HEK293 (cell line): ENCODE data around the gene TIMP2.

ENCODE experiments used
- CTCF ChIA-PET: fragments of 350-600 bp; formaldehyde crosslinking; extraction: SDS; loops from one replicate; lab custom pipeline; 2021; ENCODE audit warnings: antibody characterized with exemption; lab: Yijun Ruan, JAX
- POLR2A ChIA-PET: fragments of 300-600 bp; formaldehyde crosslinking; extraction: SDS; loops from one replicate; lab custom pipeline; 2020; ENCODE audit warnings: antibody characterized with exemption, inconsistent platforms; lab: Yijun Ruan, JAX
- H3K27ac ChIP-seq: fragments of 200-500 bp; sonication (Bioruptor generic); 2 replicates; pipeline ENCODE4 v1.5.1; 2014; ENCODE audit warnings: low read depth, low read length, control low read depth, inconsistent platforms; ENCODE audit errors: extremely low read depth
- H3K36me3 ChIP-seq, 2 experiments: fragments of 200-500 bp in 1 of 2; sonication (Bioruptor generic) in 1 of 2; 1 replicate in 1 of 2; 2 replicates in 1 of 2; pipeline ENCODE4 v1.5.1; 2014 to 2017; ENCODE audit warnings: inconsistent platforms in 2 of 2, low read length in 2 of 2; ENCODE audit not compliant: control insufficient read depth in 2 of 2, insufficient read depth in 1 of 2
- H3K4me1 ChIP-seq: fragments of 200-500 bp; sonication (Bioruptor generic); 2 replicates; pipeline ENCODE4 v1.5.1; 2014; ENCODE audit warnings: mild to moderate bottlenecking, low read length, inconsistent platforms; ENCODE audit not compliant: control insufficient read depth, insufficient read depth
- H3K4me3 ChIP-seq: 2 replicates; pipeline ENCODE4 v1.5.1; 2011; ENCODE audit warnings: low read depth, mild to moderate bottlenecking, control low read depth, low read length, moderate library complexity
- H3K9me3 ChIP-seq: fragments of 200-500 bp; sonication (Bioruptor generic); 2 replicates; pipeline ENCODE4 v1.5.1; 2014; ENCODE audit warnings: low read depth, low read length, inconsistent platforms; ENCODE audit not compliant: control insufficient read depth, insufficient read depth
- GLIS2 ChIP-seq: fragments of 450-650 bp; formaldehyde crosslinking; IDR thresholded peaks from 2 replicates; pipeline ENCODE4 v1.5.1; 2016; ENCODE audit warnings: missing biosample characterization, missing genetic modification characterization
- SALL2 ChIP-seq: fragments of 450-650 bp; formaldehyde crosslinking; IDR thresholded peaks from 2 replicates; pipeline ENCODE4 v1.5.0; 2017; ENCODE audit warnings: missing biosample characterization, mild to moderate bottlenecking, missing genetic modification characterization, borderline replicate concordance
- SETDB1 ChIP-seq: IDR thresholded peaks from one replicate; pipeline ENCODE4 v1.6.1; 2017; ENCODE audit warnings: mild to moderate bottlenecking, low read length, moderate library complexity, mixed read lengths; ENCODE audit not compliant: insufficient read length
- SP7 ChIP-seq: fragments of 450-650 bp; formaldehyde crosslinking; IDR thresholded peaks from 2 replicates; pipeline ENCODE4 v1.5.1; 2016; ENCODE audit warnings: missing biosample characterization, missing genetic modification characterization
- TRIM28 ChIP-seq: IDR thresholded peaks from 2 replicates; pipeline ENCODE4 v1.6.1; 2011; ENCODE audit warnings: low read length, control low read depth, borderline replicate concordance
- ZNF132 ChIP-seq: fragments of 450-650 bp; formaldehyde crosslinking; IDR thresholded peaks from 2 replicates; pipeline ENCODE4 v1.5.1; 2017; ENCODE audit warnings: missing biosample characterization, missing genetic modification characterization, borderline replicate concordance
- ZNF146 ChIP-seq: fragments of 450-650 bp; formaldehyde crosslinking; IDR thresholded peaks from 2 replicates; pipeline ENCODE4 v1.5.1; 2016; ENCODE audit warnings: missing biosample characterization, missing genetic modification characterization
- ZNF155 ChIP-seq: fragments of 450-650 bp; formaldehyde crosslinking; IDR thresholded peaks from 2 replicates; pipeline ENCODE4 v1.5.1; 2016; ENCODE audit warnings: missing biosample characterization, missing genetic modification characterization
- ZNF211 ChIP-seq: fragments of 450-650 bp; formaldehyde crosslinking; IDR thresholded peaks from 2 replicates; pipeline ENCODE4 v1.5.1; 2016; ENCODE audit warnings: low read depth, missing biosample characterization, missing genetic modification characterization
- ZNF214 ChIP-seq: fragments of 450-650 bp; formaldehyde crosslinking; IDR thresholded peaks from 2 replicates; pipeline ENCODE4 v1.5.1; 2017; ENCODE audit warnings: missing biosample characterization, mild to moderate bottlenecking, missing genetic modification characterization, borderline replicate concordance
- ZNF24 ChIP-seq: fragments of 450-650 bp; formaldehyde crosslinking; IDR thresholded peaks from 2 replicates; pipeline ENCODE4 v1.5.1; 2016; ENCODE audit warnings: missing biosample characterization, missing genetic modification characterization
- ZNF292 ChIP-seq: fragments of 450-650 bp; formaldehyde crosslinking; IDR thresholded peaks from 2 replicates; pipeline ENCODE4 v1.5.1; 2016; ENCODE audit warnings: low read depth, missing biosample characterization, missing genetic modification characterization, borderline replicate concordance
- ZNF350 ChIP-seq: fragments of 450-650 bp; formaldehyde crosslinking; IDR thresholded peaks from 2 replicates; pipeline ENCODE4 v1.5.0; 2017; ENCODE audit warnings: missing biosample characterization, mild to moderate bottlenecking, missing genetic modification characterization
- ZNF423 ChIP-seq: fragments of 450-650 bp; formaldehyde crosslinking; IDR thresholded peaks from 2 replicates; pipeline ENCODE4 v1.5.1; 2016; ENCODE audit warnings: missing biosample characterization, missing genetic modification characterization
- ZNF48 ChIP-seq: fragments of 450-650 bp; formaldehyde crosslinking; IDR thresholded peaks from 2 replicates; pipeline ENCODE4 v1.5.1; 2016; ENCODE audit warnings: missing biosample characterization, missing genetic modification characterization
- ZNF548 ChIP-seq: fragments of 450-650 bp; formaldehyde crosslinking; IDR thresholded peaks from 2 replicates; pipeline ENCODE4 v1.5.1; 2016; ENCODE audit warnings: missing biosample characterization, missing genetic modification characterization
- ZNF555 ChIP-seq: fragments of 450-650 bp; formaldehyde crosslinking; conservative IDR thresholded peaks from 2 replicates; pipeline ENCODE4 v1.5.1; 2017; ENCODE audit warnings: missing biosample characterization, mild to moderate bottlenecking, missing genetic modification characterization, inconsistent platforms
- ZNF560 ChIP-seq: fragments of 450-650 bp; formaldehyde crosslinking; IDR thresholded peaks from 2 replicates; pipeline ENCODE4 v1.5.1; 2017; ENCODE audit warnings: missing biosample characterization, missing genetic modification characterization, borderline replicate concordance
- ZNF664 ChIP-seq: fragments of 450-650 bp; formaldehyde crosslinking; IDR thresholded peaks from 2 replicates; pipeline ENCODE4 v1.5.1; 2016; ENCODE audit warnings: missing biosample characterization, missing genetic modification characterization
- ZNF792 ChIP-seq: fragments of 450-650 bp; formaldehyde crosslinking; IDR thresholded peaks from 2 replicates; pipeline ENCODE4 v1.5.1; 2016; ENCODE audit warnings: missing biosample characterization, missing genetic modification characterization
- ZXDB ChIP-seq: fragments of 450-650 bp; formaldehyde crosslinking; IDR thresholded peaks from 2 replicates; pipeline ENCODE4 v1.5.1; 2016; ENCODE audit warnings: missing biosample characterization, missing genetic modification characterization
- TF ChIP-seq, protein P1 (sequence below): fragments of 450-650 bp; formaldehyde crosslinking; IDR thresholded peaks from 2 replicates; pipeline ENCODE4 v1.5.1; 2016; ENCODE audit warnings: missing biosample characterization, missing genetic modification characterization
- TF ChIP-seq, protein P2 (sequence below): fragments of 450-650 bp; formaldehyde crosslinking; IDR thresholded peaks from 2 replicates; pipeline ENCODE4 v1.5.1; 2016; ENCODE audit warnings: missing biosample characterization, missing genetic modification characterization
- TF ChIP-seq, protein P3 (sequence below): fragments of 450-650 bp; formaldehyde crosslinking; IDR thresholded peaks from 2 replicates; pipeline ENCODE4 v1.5.1; 2016; ENCODE audit warnings: missing biosample characterization, missing genetic modification characterization

TIMP2 gene

DNA sequence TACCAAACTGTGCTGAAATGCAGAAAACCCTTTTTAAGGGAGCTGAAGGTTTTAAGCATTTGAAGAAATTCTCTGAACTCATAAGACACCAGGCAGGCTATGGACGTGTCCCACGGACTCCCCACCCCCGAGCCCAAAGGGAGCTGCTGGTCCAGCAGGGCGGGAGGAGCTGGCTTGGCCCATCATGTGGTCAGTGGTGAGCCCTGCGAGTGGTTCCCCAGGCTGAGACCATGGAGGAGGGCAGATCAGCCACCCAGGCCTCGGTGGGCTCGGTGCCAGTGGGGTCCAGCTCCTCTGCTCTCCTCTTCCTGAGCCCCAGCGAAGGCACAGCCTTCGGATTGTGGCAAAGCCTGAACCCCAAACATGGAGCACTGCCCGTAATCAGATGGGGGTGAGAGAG is 27.5 kb upstream of the TIMP2 start (continued):
- TF ChIP-seq ZNF555 (no peak), ZNF792 (tag by site-specific recombination) (no peak)
- TF ChIP-seq, all 188 proteins: peak for 0

DNA sequence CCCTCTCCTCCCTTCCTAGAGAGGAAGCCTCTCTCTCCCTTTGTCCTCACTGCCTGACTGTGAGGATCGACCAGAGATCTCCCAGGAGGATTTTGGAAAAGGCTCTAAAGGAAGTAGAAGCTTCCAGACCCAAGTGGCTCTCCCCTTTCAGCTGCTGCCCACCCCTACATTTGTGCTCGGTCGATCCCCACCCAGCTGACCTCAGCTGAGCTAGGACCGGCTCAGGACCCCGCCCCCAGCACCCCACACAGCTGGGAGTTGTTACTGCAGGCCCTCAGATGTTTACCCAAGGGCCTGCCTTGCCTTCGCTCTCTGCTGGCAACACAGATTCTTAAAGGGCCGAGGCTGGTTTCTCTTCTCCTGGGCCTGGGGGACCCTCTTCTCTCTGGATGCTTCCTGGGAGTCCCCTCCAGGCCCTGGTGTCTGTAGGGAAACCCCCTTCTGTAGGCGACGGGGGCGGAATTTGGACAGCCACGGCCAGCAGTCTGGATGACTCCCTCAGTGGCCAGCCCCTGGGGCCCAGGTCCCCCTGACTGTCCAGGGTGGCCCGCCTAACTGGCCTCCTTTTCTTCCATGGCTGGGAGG is 26.9 kb upstream of the TIMP2 start:
- Histone ChIP-seq H3K9me3 (no peaks in the 10 kb centered on the region; the same call in 1 of the 2 replicates), H3K36me3 (no peaks in the 10 kb centered on the region), H3K4me3 (no peak overlapping the region), H3K4me1 (no peaks in the 10 kb centered on the region; the same call in 1 of the 2 replicates), H3K27ac (no peak overlapping the region)
- POLR2A ChIA-PET, result no interaction called here
- no peak for TF ChIP-seq ZNF560 (tag by site-specific recombination)
- TF ChIP-seq, protein P1, sequence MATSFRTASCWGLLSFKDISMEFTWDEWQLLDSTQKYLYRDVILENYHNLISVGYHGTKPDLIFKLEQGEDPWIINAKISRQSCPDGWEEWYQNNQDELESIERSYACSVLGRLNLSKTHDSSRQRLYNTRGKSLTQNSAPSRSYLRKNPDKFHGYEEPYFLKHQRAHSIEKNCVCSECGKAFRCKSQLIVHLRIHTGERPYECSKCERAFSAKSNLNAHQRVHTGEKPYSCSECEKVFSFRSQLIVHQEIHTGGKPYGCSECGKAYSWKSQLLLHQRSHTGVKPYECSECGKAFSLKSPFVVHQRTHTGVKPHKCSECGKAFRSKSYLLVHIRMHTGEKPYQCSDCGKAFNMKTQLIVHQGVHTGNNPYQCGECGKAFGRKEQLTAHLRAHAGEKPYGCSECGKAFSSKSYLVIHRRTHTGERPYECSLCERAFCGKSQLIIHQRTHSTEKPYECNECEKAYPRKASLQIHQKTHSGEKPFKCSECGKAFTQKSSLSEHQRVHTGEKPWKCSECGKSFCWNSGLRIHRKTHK, result no peak
- no peak for TF ChIP-seq ZXDB (tag by site-specific recombination)
- TF ChIP-seq GLIS2 (tag by site-specific recombination), result no peak
- TF ChIP-seq ZNF146 (tag by site-specific recombination), result no peak
- TF ChIP-seq ZNF548 (tag by site-specific recombination), result no peak
- no peak for TF ChIP-seq ZNF664
- TF ChIP-seq, protein P2, sequence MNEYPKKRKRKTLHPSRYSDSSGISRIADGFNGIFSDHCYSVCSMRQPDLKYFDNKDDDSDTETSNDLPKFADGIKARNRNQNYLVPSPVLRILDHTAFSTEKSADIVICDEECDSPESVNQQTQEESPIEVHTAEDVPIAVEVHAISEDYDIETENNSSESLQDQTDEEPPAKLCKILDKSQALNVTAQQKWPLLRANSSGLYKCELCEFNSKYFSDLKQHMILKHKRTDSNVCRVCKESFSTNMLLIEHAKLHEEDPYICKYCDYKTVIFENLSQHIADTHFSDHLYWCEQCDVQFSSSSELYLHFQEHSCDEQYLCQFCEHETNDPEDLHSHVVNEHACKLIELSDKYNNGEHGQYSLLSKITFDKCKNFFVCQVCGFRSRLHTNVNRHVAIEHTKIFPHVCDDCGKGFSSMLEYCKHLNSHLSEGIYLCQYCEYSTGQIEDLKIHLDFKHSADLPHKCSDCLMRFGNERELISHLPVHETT (tag by site-specific recombination), result no peak
- TF ChIP-seq ZNF214 (tag by site-specific recombination), result no peak
- TF ChIP-seq ZNF48 (tag by site-specific recombination), result no peak
- no peak for TF ChIP-seq ZNF292 (tag by site-specific recombination)
- no peak for TF ChIP-seq ZNF155 (tag by site-specific recombination)
- TF ChIP-seq ZNF24 (tag by site-specific recombination), result no peak
- no peak for TF ChIP-seq ZNF132 (tag by site-specific recombination)
- CTCF ChIA-PET, result interaction anchor here (0.6 to 1.7 kb wide), 3 partner anchors 15 to 51 kb away, joined by 4 to 6 read pairs (median 5); no protein-coding TSS in a partner anchor

DNA sequence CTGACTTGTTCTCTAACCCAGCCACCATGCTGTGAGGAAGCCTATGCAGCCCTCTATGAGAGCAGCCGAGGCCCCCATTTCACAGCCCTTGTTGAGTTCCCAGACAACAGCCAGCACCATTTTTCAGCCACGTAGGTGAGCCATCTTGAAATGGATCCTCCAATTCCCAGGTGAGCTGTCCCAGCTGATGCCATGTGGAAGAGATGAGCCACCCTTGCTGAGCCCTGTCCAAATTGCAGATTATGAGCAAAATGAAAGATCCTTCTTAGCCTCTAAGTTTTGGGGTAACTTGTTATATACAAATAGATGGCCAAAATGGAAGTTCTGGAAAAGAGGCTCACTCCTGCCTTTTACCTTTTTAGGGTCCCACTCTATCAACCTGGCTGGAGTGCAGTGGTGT is 25.7 kb upstream of the TIMP2 start:
- CTCF ChIA-PET, result interaction anchor here (1.2 kb wide), 1 partner anchor 85 kb away, joined by 10 read pairs; no protein-coding TSS in a partner anchor
- Histone ChIP-seq H3K9me3 (no peaks in the 10 kb centered on the region; the same call in 1 of the 2 replicates), H3K27ac (no peak overlapping the region), H3K4me1 (no peaks in the 10 kb centered on the region; the same call in 1 of the 2 replicates), H3K4me3 (no peak overlapping the region), H3K36me3 (no peaks in the 10 kb centered on the region)
- POLR2A ChIA-PET, result no interaction called here
- TF ChIP-seq SETDB1 (peak; percentile 91), ZNF350 (tag by site-specific recombination) (peak; percentile 66; the same call in 1 of the 2 replicates), ZNF211 (tag by site-specific recombination) (no peak), ZNF423 (tag by site-specific recombination) (no peak), TRIM28 (peak; percentile 96), SALL2 (tag by site-specific recombination) (no peak), SP7 (no peak)
- TF ChIP-seq, protein P3, sequence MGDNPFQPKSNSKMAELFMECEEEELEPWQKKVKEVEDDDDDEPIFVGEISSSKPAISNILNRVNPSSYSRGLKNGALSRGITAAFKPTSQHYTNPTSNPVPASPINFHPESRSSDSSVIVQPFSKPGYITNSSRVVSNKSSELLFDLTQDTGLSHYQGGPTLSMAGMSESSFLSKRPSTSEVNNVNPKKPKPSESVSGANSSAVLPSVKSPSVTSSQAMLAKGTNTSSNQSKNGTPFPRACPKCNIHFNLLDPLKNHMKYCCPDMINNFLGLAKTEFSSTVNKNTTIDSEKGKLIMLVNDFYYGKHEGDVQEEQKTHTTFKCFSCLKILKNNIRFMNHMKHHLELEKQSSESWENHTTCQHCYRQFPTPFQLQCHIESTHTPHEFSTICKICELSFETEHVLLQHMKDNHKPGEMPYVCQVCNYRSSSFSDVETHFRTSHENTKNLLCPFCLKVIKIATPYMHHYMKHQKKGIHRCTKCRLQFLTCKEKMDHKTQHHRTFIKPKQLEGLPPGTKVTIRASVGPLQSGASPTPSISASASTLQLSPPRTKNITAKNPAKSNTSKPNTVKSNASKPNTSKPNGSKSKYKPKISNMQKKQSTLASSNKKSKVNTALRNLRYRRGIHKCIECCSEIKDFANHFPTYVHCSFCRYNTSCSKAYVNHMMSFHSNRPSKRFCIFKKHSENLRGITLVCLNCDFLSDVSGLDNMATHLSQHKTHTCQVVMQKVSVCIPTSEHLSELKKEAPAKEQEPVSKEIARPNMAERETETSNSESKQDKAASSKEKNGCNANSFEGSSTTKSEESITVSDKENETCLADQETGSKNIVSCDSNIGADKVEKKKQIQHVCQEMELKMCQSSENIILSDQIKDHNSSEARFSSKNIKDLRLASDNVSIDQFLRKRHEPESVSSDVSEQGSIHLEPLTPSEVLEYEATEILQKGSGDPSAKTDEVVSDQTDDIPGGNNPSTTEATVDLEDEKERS (tag by site-specific recombination), result 0 out of 2 replicates have a peak, but pooled peaks have one; percentile 35
